CD14-positive monocyte (primary cell): ENCODE measurements around the gene TMTC2. TPM values are rescaled to one million over a fixed set of nuclear protein-coding genes. Genes with fewer than 3 reads are reported as not detected.
A peak's percentile ranks its signal among the peaks of the same experiment; 100 is the strongest.

Experiments
- DNase-seq, 3 donors: peaks; one replicate each; pipeline ENCODE4 v3.0.0-alpha.2; 2011 to 2022
- H2AFZ ChIP-seq: 2 replicates; pipeline ENCODE4 v1.6.0; 2012; ENCODE audit warnings: mild to moderate bottlenecking, low read depth, low read length, inconsistent platforms; ENCODE audit not compliant: insufficient read depth, poor library complexity, severe bottlenecking
- H3K27ac ChIP-seq, 2 donors: 1 replicate in 1 of 2; 2 replicates in 1 of 2; pipeline ENCODE4 v1.5.1; 2012 to 2013; ENCODE audit warnings: low read length in 2 of 2, control low read depth in 1 of 2, inconsistent platforms in 1 of 2, low read depth in 1 of 2, mild to moderate bottlenecking in 1 of 2
- H3K27me3 ChIP-seq, 2 donors: one replicate each; pipeline versions ENCODE4 v1.6.0 to v1.6.1; 2011 to 2013; ENCODE audit warnings: low read length in 2 of 2; ENCODE audit not compliant: control insufficient read depth in 2 of 2, insufficient read depth in 2 of 2
- H3K36me3 ChIP-seq, 2 donors: replicated peaks in 1 of 2; 1 replicate in 1 of 2; 2 replicates in 1 of 2; pipeline versions ENCODE4 v1.5.1 to v1.6.1; 2012 to 2013; ENCODE audit warnings: low read length in 2 of 2, control low read depth in 1 of 2, inconsistent platforms in 1 of 2, mild to moderate bottlenecking in 1 of 2; ENCODE audit not compliant: insufficient read depth in 2 of 2, control insufficient read depth in 1 of 2
- H3K4me1 ChIP-seq, 2 donors: 1 replicate in 1 of 2; 2 replicates in 1 of 2; pipeline versions ENCODE4 v1.5.1 to v1.6.1; 2012 to 2013; ENCODE audit warnings: low read length in 2 of 2, control low read depth in 1 of 2, inconsistent platforms in 1 of 2, mild to moderate bottlenecking in 1 of 2, moderate library complexity in 1 of 2; ENCODE audit not compliant: insufficient read depth in 2 of 2, control insufficient read depth in 1 of 2
- H3K4me2 ChIP-seq: replicated peaks from 2 replicates; pipeline ENCODE3; 2012; ENCODE audit warnings: low read length, moderate library complexity, mild to moderate bottlenecking; ENCODE audit not compliant: poor library complexity, severe bottlenecking; ENCODE audit errors: extremely low read depth
- H3K4me3 ChIP-seq, 3 experiments: fragments of 200-600 bp in 1 of 3; sonication (generic) in 1 of 3; replicated peaks in 1 of 3; 1 replicate in 2 of 3; 2 replicates in 1 of 3; pipeline ENCODE4 v1.5.1; 2011 to 2013; ENCODE audit warnings: low read length in 3 of 3, mild to moderate bottlenecking in 3 of 3, control low read depth in 2 of 3, low read depth in 2 of 3, inconsistent platforms in 1 of 3, moderate library complexity in 1 of 3
- H3K79me2 ChIP-seq: 2 replicates; pipeline ENCODE4 v1.6.0; 2012; ENCODE audit warnings: mild to moderate bottlenecking, control low read depth, inconsistent platforms, low read length, moderate library complexity; ENCODE audit not compliant: insufficient read depth
- H3K9ac ChIP-seq: 2 replicates; pipeline ENCODE4 v1.6.0; 2017; ENCODE audit warnings: low read length, mild to moderate bottlenecking; ENCODE audit not compliant: insufficient read depth, poor library complexity, severe bottlenecking
- H3K9me3 ChIP-seq, 2 donors: replicated peaks in 1 of 2; 1 replicate in 1 of 2; 2 replicates in 1 of 2; pipeline versions ENCODE4 v1.5.1 to v1.6.1; 2012 to 2013; ENCODE audit warnings: low read length in 2 of 2, control low read depth in 1 of 2; ENCODE audit not compliant: control insufficient read depth in 1 of 2, insufficient read depth in 1 of 2
- H4K20me1 ChIP-seq: 2 replicates; pipeline ENCODE4 v1.6.0; 2012; ENCODE audit warnings: mild to moderate bottlenecking, low read length, control low read depth, moderate library complexity; ENCODE audit not compliant: insufficient read depth
- H3K27ac Mint-ChIP-seq, 7 donors: one replicate each; pipeline ENCODE4 v1.8.0; 2020; ENCODE audit warnings: mild to moderate bottlenecking in 7 of 7, mixed read lengths in 7 of 7, moderate library complexity in 6 of 7, inconsistent platforms in 2 of 7
- H3K27me3 Mint-ChIP-seq, 3 donors: one replicate each; pipeline ENCODE4 v1.8.0; 2021 to 2022; ENCODE audit warnings: low read depth in 3 of 3, mild to moderate bottlenecking in 3 of 3, mixed read lengths in 3 of 3, moderate library complexity in 3 of 3, inconsistent platforms in 1 of 3
- H3K36me3 Mint-ChIP-seq, 2 donors: one replicate each; pipeline ENCODE4 v1.8.0; 2020; ENCODE audit warnings: mixed read lengths in 2 of 2, inconsistent platforms in 1 of 2, mild to moderate bottlenecking in 1 of 2
- H3K4me1 Mint-ChIP-seq: one replicate; pipeline ENCODE4 v1.8.0; 2020; ENCODE audit warnings: mild to moderate bottlenecking, mixed read lengths
- H3K4me3 Mint-ChIP-seq, 2 donors: one replicate each; pipeline ENCODE4 v1.8.0; 2020; ENCODE audit warnings: mild to moderate bottlenecking in 2 of 2, mixed read lengths in 2 of 2, moderate library complexity in 1 of 2
- H3K9me3 Mint-ChIP-seq, 7 donors: one replicate each; pipeline ENCODE4 v1.8.0; 2020 to 2022; ENCODE audit warnings: mixed read lengths in 7 of 7, mild to moderate bottlenecking in 6 of 7, moderate library complexity in 6 of 7, inconsistent platforms in 2 of 7
- WGBS: methylation state at CpG from one replicate; pipeline ENCODE4 v1.1.5; 2013; ENCODE audit warnings: missing lambda C conversion rate; ENCODE audit not compliant: insufficient coverage; 5-methylcytosine and 5-hydroxymethylcytosine counted together
- intact Hi-C, 2 donors: fragments of 100-400 bp; cut with micrococcal nuclease; formaldehyde crosslinking; loops; one replicate each; pipeline versions ENCODE4 v1.15.0 to v1.15.1; 2023
- polyA plus RNA-seq, 3 donors: library from polyadenylated mRNA; depleted of rRNA in 1 of 3; unstranded in 2 of 3; stranded (reverse) in 1 of 3; fragments of 300-500 nt in 2 of 3; fragments of >200 nt in 1 of 3; fragmentation: Illumina TruSeq in 2 of 3; gene quantifications; 1 replicate in 2 of 3; 2 replicates in 1 of 3; pipeline ENCODE4 v1.2.3, GENCODE V29; 2012 to 2021
- TF ChIP-seq, protein P1 (sequence below): fragments of 200-600 bp; IDR thresholded peaks from one replicate; pipeline ENCODE4 v1.8.0; 2022; ENCODE audit warnings: antibody characterized with exemption, mild to moderate bottlenecking

The TMTC2 gene
- polyA plus RNA-seq, 3 donors, result 2.5 to 15.7 (median 3.3) TPM

DNA sequence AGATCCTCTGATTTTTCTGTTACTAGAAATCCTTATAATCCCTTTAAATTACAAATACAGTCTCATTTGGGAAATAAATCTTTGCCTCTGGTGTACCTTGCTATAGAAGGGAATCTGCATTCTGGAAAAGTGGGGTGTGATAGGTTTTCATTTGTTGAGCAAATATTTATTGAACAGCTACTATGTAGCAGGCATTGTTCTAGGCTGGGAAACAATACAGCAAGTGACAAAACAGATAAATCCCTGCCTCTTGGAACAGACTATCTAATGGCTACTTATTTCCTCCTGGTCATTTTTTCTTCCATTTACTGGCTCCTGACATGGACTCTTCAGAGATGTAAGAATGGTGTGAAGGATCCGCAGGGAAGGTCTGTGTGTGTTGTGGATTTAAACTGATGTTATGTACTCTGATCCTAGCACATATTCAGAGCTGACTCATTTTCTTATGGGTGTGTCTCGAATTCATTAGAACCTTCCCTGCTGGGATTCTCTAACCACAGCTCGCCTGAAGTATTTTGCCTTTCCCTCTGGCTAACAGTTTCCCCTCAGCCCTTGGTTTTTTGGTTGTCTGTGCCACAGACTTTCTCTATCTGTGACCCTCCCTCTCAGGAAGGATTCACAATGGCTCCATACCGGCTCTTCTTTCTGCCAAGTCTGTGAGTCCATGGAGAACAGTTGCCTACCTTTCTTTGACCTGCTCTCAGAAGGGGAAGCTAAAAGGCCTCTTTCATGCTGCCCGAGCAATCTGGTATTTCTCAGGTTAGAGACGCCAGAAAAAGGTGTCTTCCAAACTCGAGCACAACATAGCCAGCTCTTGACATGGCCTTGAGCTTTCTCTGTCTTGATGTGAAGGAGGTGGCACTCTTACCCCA is 53.7 kb downstream of the TMTC2 start:
- TF ChIP-seq, protein P1, sequence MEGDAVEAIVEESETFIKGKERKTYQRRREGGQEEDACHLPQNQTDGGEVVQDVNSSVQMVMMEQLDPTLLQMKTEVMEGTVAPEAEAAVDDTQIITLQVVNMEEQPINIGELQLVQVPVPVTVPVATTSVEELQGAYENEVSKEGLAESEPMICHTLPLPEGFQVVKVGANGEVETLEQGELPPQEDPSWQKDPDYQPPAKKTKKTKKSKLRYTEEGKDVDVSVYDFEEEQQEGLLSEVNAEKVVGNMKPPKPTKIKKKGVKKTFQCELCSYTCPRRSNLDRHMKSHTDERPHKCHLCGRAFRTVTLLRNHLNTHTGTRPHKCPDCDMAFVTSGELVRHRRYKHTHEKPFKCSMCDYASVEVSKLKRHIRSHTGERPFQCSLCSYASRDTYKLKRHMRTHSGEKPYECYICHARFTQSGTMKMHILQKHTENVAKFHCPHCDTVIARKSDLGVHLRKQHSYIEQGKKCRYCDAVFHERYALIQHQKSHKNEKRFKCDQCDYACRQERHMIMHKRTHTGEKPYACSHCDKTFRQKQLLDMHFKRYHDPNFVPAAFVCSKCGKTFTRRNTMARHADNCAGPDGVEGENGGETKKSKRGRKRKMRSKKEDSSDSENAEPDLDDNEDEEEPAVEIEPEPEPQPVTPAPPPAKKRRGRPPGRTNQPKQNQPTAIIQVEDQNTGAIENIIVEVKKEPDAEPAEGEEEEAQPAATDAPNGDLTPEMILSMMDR, result no peak
- Mint-ChIP-seq H3K27ac (peak overlapping the region in 5 of 7 donors; percentile 5 to 68 (median 60)), H3K4me3 (no peak overlapping the region), H3K27me3 (no peaks in the 10 kb centered on the region), H3K36me3 (peaks cover 48 to 55% of the 10 kb centered on the region in 2 donors), H3K4me1 (peaks cover 9% of the 10 kb centered on the region), H3K9me3 (no peaks in the 10 kb centered on the region)
- H2AFZ ChIP-seq, result no peak overlapping the region
- no peak overlapping the region for H3K4me3 ChIP-seq
- H4K20me1 ChIP-seq, result peaks cover 11% of the 10 kb centered on the region
- H3K9ac ChIP-seq, result no peak overlapping the region
- no peaks in the 10 kb centered on the region for H3K9me3 ChIP-seq
- intact Hi-C loops, result no loop called here
- 100% methylated on average over 3 of the region's 7 CpGs for WGBS
- no peak overlapping the region for H3K4me2 ChIP-seq
- H3K36me3 ChIP-seq, result peaks cover 22 to 53% of the 10 kb centered on the region in 2 donors
- no peaks in the 10 kb centered on the region for H3K27me3 ChIP-seq
- H3K4me1 ChIP-seq, result no peaks in the 10 kb centered on the region
- DNase-seq, result no peak
- no peak overlapping the region for H3K27ac ChIP-seq
- no peaks in the 10 kb centered on the region for H3K79me2 ChIP-seq

DNA sequence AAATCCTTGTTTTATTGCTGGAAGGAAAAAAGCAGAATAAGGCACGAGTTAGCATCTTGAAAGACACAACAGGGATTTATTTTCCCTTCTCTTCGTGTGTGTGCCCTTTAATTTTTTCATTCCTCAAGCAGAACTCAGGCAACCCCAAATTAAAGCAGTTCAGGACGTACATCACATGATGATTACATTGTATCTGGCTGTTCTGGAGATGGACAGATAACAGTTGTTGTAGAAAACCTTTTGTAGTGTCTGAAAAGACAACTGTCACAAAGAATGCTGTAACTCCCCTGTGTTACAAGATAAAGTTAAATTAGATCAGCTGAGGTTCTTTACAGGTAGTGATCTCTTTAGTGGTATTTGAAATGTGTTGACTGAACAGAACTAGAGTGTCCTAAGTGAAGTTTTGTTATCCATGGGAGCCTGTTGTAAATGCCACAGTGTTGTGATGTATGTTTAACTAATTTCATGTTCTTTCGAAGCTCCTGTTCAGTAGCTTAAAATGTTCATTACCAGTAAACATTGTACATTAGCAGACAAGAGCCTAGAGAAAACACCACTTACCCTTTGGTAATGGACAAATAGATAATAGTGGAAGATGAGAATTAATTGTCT is 58.5 kb downstream of the TMTC2 start:
- Mint-ChIP-seq H3K27ac (peak overlapping the region in 1 of 7 donors; percentile 5), H3K4me1 (peaks cover 7% of the 10 kb centered on the region), H3K9me3 (peaks cover 0 to 1% (median 0%) of the 10 kb centered on the region in 7 donors), H3K36me3 (peaks cover 55 to 70% of the 10 kb centered on the region in 2 donors), H3K4me3 (no peak overlapping the region), H3K27me3 (no peaks in the 10 kb centered on the region)
- peak overlapping the region in 1 of 2 donors; percentile 4 for H3K27ac ChIP-seq
- no peak overlapping the region for H3K4me3 ChIP-seq
- no CpG with 5 or more reads among the region's 4 CpGs for WGBS
- intact Hi-C loops, result no loop called here
- no peak overlapping the region for H2AFZ ChIP-seq
- TF ChIP-seq, protein P1, result no peak
- no peaks in the 10 kb centered on the region for H3K27me3 ChIP-seq
- no peaks in the 10 kb centered on the region for H3K4me1 ChIP-seq
- H3K9ac ChIP-seq, result no peak overlapping the region
- no peak for DNase-seq
- H3K79me2 ChIP-seq, result no peaks in the 10 kb centered on the region
- peaks cover 11% of the 10 kb centered on the region for H4K20me1 ChIP-seq
- peaks cover 33 to 58% of the 10 kb centered on the region in 2 donors for H3K36me3 ChIP-seq
- no peaks in the 10 kb centered on the region for H3K9me3 ChIP-seq
- no peak overlapping the region for H3K4me2 ChIP-seq
